ENCODE measurements around the gene BCLAF1.

DNA sequence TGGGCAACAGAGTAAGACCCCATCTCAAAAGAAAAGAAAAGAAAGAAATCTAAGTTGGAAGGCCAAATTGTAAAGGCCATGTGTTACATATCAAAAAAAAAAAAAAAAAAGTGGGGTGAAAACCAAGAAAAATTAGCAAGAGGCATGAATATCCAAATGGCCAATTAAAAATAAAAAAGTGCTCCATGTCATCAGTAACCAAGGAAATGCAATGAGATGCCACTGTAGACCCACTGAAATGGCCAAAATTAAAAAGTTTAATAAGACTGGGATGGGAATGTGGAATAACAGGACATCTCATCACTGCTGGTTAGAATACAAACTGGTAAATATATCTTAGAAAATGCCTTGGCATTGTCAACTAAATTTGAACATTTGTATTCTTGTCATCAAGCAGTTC, 30.1 kb upstream of the BCLAF1 start:
- TF ChIP-seq CTCF (IDR thresholded peaks at IDR 0.05): no peak
- no peak for TF ChIP-seq EP300 (IDR thresholded peaks at IDR 0.05)
- no peak for TF ChIP-seq POLR2AphosphoS5 (IDR thresholded peaks at IDR 0.05)

Data from upper lobe of left lung (tissue), 4 donors.